GM12892 (cell line): Measurements from ENCODE around the gene SSH2.

Experiments used
- POLR2AphosphoS5 ChIP-seq: IDR thresholded peaks from 2 replicates; pipeline ENCODE4 v1.6.1; 2011; ENCODE audit warnings: low read depth, low read length, control low read depth
- TAF1 ChIP-seq: IDR thresholded peaks from 2 replicates; pipeline ENCODE4 v1.6.1; 2011; ENCODE audit warnings: low read depth, mild to moderate bottlenecking, control low read depth, low read length, borderline replicate concordance

DNA sequence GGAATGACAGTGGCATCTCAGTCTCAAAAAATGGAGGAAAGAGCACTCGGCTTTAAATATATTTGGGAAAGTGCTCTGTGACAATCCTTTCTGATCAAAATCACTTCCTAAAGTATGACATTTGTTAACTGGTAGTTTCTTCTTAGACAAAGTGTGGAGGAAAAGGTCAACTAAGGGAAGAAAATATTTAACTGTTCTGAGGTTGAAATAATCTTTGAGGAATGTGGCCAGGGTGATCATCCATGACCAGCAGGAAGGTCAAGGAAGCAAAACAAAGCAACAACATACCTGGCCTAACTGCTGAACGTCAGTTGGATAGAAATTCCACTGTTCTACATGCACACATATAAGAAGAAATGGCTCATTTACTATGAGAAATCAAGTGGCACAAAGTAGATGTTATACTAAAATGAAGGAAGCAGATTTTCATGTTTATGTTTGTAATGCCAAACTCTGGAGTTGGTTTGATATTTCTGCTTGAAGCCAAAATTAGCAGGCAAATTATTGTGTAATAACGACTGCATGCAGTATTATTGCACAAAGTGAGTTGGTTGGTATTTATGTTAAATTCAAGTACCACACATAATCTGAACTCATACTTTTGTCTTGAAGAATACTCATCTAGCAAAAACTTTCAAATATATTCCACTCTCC lies 220.0 kb downstream of the SSH2 start:
- TF ChIP-seq POLR2AphosphoS5: no peak
- TF ChIP-seq TAF1: no peak
